Stimulated activated CD8-positive, alpha-beta memory T cell treated with anti-CD3 and anti-CD28 coated beads, Interleukin-4, amount 100 ng/mL, for 24 hours (primary cell): ENCODE measurements around the gene KDM4E.

ENCODE experiments used
- DNase-seq: peaks from one replicate; pipeline ENCODE4 v3.0.0-alpha.2; 2020; ENCODE audit warnings: low read depth

Gene KDM4E

DNA sequence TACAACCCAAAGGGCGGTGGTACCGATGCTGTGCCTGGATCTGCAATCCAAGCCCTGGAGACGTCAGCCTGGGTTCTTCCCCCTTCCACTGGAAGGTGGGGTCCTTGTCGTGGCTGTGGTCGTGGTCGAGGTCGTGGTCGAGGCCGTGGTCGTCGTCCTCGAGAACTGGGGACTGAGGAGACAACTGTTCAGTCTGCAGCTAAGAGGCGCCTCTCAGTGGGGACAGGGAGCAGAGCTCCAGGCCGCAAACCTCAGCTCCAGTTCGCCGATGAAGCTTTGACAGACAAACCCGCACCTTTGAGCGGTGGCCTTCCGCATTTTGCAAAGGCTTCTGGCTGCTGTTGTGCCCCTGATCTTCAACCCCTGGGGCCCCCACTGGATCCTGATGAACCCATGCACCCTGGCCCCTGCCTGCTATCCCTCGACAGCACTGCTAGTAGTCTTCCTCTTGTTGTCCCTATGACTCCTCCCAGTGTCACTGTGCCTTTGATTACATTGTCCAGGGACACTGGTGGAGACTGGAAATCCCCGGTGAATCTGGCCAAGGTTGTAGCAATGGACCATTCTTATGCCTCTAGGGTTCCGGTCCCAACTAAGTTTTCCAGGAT is 25.6 kb downstream of the KDM4E start:
- no peak for DNase-seq

DNA sequence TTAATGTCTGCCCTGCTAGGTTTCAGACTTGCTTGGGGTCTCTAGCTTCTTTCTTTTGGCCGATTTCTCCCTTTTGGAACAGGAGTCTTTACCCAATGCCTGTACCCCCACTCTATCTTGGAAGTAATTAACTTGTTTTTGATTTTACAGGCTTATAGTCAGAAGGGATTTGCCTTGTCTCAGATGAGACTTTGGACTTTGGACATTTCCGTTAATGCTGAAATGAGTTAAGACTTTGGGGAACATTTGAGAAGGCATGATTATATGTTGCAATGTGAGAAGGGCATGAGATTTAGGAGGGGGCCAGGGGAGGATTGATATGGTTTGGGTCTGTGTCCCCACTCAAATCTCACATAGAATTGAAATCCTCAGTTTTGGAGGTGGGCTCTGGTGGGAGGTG is 29.3 kb downstream of the KDM4E start:
- DNase-seq = no peak

DNA sequence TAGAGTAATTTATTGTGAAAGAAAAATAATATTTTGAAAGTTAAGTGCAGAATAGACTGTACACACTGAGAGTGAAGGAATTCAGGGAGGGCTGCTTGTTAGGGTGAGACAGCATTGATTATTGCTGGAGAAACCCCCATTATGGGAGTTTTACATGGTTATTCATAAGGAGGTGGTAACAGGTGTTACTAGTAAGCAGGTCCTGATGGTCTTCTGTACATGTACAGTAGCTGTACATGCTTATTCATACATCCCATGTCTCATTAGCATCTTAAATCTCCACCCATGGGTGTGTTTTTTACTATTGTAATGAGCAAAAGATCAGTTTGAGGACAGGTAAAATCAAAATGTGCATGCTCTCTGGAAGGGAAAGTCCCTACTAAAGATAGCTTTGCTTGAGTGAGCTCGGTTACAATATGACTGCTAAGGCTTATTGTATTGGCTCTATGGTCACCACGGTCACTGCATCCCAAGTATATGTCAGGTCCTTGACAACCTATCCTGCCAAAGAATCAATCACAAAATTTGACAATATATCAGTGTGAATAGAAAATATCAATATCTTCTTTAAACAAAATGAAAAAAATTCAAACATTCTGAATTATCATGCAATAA is 30.3 kb downstream of the KDM4E start:
- DNase-seq = no peak

DNA sequence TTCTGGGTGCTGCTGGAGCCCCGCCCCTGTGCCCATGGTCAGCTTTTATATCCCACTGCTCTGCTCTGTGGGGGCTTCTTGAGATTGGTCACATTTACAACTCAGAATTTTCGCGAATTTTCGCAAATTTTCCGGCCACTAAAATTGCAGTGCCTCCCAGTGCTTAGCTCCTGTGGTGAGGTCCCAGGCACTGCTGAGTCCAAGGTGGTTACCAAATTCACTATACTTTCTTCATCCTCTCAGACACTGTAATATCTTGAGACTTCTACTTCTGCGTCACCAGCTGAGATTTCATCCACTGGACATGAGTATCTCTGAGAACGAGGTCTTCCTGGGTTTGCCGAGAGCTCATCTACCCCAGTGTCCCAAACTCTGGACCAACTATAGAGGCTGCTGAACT is 32.9 kb downstream of the KDM4E start:
- no peak for DNase-seq

DNA sequence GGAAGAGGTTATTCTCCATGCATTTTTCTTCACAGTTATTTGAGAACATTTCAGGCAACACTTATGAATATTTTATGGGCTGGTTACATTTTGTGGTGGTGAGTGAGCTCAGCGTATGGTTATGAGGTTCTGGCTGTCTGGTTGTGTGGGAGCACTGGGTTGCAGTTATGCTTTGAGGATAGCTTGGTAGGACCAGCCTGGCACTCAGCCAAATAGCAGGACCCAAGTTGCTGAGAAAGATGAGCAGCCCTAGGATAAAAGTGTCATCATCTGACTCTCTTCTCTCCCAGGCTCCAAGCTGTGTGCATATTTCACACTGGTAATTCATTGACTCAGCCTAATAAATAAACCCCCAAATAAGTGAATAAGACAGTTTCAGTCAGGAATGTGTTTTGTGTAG is 33.6 kb downstream of the KDM4E start:
- no peak for DNase-seq

DNA sequence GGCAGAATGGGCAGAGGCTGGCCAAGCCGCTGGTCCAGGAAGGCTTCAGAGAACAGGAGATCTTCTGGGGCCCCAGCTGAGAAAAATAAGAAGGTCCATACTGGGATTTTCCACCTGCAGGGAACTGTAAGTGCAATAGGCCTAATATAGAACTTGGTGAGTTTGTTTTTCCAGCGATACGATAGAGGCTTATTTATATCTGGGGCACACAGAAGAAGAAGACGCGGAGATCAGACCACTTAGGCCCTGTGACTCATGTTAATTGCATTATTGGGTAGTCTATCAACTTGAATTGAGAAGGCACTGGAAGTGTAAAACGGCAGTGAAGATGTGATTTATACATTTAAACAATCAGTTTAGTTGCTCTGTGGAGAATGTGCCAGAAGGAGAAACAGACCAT is 34.0 kb downstream of the KDM4E start:
- DNase-seq = no peak

DNA sequence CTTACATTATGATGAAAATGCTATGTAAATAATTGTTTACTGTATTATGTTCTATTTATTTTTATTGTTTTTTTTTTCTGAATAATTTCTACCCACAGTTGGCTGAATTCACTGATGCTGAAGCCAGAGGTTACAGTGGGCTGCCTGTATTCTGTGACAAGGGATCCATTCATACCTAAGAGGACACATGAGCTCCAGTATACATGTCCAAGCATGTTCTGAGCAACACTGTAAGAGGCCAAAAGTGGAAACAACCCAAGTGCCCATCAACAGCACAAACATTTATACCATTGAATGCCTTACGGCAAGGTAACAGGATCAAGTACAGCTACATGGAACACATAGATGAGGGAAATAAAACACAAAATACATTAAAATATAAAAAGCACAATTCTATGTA is 40.3 kb downstream of the KDM4E start:
- no peak for DNase-seq

DNA sequence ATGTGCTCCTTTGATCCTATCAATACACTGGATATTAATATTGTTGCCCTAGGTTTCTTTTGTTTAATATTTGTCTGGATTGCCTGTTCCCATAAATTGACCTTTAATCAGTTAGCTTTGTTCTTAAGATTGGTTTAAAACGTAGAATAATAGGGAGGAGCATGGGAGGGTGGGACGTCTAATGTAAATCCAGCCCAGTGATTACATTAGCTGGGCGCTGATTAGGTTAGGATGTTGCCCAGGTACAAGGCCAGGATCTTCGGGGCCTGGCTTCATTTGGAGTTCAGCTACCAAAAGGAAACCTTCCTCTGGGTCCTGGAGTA is 41.6 kb downstream of the KDM4E start, which contains the start of gene SRSF8:
TSS of gene SRSF8 (plus strand) at position 204 of the 323 bp plus-strand sequence. CDS start 308 bp downstream, outside the sequence.
- DNase-seq = no peak

DNA sequence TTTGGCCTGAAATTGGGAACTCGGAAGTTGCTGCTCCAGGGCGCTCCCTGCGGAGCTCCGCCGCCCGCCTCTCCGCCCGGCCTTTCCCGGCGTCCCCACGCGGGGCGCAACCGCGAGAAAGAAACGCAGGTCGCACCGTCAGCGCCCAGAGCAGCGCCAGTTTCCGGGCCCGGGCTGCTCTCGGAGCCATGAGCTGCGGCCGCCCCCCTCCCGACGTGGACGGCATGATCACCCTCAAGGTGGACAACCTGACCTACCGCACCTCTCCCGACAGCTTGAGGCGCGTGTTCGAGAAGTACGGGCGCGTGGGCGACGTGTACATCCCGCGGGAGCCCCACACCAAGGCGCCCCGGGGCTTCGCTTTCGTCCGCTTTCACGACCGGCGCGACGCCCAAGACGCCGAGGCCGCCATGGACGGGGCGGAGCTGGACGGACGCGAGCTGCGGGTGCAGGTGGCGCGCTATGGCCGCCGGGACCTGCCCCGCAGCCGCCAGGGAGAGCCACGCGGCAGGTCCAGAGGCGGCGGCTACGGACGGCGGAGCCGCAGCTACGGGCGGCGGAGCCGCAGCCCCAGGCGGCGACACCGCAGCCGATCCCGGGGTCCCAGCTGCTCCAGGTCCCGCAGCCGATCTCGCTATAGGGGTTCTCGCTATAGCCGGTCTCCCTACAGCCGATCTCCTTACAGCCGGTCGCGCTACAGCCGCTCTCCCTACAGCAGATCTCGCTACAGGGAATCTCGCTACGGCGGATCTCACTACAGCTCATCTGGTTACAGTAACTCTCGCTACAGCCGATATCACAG is 42.2 kb downstream of the KDM4E start:
- peak; percentile 68 for DNase-seq

DNA sequence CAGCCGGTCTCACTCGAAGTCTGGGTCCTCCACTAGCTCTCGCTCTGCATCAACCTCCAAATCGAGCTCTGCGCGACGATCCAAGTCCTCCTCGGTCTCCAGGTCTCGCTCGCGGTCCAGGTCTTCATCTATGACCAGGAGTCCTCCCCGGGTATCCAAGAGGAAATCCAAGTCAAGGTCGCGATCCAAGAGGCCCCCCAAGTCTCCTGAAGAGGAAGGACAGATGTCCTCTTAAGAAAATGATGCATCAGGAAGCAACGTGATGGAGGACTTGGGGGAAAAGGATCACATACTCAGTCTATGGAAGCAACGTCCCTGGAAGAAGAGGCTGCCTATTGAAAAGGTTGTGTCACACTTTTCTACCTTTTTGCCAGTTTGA is 42.8 kb downstream of the KDM4E start:
- no peak for DNase-seq

DNA sequence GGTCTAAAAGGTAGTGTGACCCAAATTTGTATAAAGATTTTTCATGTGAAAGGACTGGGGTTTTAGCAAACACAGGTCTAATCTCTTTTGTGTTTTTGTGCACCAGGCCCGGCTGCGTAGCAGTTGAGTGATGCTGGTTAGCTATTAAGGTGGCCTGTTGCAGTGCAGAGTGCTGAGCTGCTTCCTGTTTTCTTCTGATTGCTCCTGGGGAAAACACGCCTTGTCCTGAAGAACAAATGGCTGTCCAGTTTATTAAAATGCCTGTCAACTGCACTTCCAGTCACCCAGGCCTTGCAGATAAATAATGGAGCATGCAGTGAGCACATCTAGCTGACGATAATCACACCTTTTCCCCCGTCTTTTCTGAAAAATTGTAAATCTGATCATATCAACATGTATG is 43.5 kb downstream of the KDM4E start:
- peak; percentile 24 for DNase-seq

DNA sequence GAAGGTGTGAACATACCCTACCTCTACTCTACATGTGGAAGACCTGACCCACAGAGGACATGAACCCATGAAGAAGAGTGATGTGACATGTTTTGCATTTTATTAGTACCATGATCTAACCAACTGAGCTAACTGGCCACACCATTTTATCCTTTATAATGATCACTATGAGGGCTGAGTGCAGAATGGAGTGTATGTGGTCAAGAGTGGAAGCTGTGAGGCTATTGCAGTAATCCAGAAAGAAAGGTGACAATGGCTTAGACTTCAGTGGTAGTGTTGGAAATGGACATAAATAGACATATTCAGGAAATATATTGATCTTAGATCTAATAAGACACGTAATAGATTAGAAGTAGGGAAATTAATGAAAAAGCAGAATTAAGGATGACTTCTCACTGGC is 45.4 kb downstream of the KDM4E start:
- DNase-seq = no peak

DNA sequence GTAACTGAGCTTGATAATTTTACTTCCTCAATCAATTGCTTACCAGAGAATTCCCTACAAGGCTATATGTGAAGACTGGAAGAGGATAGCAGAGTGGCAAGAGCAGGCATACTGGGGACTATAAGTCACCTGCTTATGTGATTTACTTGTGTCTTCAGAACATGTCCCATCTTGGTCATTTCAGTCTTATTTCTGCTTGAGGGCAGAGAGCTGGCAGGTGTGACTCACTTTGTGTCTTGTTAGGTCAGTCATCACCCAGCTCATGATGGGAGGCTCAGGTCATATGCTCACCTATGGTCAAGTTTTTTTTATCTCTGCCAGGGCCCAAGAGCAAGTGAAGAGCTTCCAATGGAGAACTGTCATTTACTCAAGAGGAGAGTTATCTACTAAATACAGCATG is 47.9 kb downstream of the KDM4E start:
- DNase-seq = no peak

DNA sequence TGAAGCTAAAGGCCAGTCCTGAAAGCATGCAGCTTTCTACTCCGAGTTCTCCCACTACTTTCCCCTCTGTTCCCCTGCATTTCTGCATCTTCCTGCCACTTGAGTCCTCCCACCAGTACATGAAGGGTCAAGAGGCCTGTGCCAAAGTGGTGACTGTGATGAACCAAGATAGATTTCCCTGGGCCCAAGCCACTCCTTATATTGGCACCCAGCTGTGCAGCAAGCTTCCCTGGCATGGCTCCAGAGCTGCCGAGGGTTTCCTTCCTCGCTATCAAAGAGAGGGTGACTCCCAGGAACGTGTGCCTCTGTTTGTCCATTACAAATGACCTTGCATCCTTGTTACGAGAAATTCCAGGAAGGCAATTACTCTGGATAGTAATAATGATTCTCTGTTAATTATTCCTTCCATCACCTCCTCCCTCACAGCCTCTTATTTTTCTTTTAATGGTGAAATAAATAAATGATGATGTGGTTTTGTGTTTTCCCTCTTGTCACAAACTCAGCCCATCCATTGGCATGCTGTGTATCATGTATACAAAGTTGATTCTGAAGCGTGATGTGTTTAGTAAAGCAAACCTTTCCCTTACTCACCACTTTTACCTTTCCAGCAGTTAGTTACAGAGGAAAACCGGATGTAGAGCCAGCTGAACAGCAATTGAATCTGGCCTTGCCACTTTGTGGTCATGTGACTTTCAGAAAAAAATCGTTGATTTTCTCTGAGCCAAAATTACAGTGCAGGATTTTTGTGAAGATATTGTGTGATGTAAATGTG is 49.9 kb downstream of the KDM4E start:
- DNase-seq = no peak

DNA sequence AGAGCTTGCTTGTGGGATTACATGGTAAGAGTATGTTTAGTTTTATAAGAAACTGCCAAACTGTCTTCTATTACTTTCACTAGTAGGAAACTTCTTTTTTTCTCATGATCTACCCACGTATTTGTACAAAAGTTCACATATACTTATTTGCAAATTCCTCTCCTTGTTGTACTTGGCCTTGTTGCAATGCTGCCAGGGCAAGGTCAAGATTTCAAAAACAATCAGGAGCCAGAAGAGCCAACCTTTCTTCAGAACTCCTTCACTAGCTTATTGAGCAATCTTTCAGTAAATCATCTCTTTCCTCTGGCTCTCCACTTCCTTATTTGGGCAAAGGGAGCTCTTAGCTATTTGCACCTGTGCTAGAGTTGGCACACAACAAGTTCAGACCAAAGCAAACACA is 51.4 kb downstream of the KDM4E start:
- no peak for DNase-seq

DNA sequence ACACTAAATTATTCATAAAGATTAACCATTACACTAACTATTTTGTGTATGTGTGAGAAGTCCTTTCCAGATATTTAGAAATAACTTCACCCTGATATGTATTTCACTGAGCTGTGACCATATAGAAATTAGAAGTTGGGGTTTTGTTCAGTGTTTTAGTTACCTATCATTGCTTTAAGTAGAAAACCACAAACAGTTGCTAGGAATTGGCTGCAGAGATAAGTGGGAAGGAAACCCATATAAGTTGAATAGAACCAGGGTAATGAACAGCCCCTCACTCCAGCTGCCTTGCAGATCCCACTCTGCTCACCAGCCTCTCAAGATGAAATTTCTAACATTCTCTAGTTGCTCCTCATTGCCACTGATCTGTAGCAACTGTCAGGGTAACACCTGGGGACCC is 51.9 kb downstream of the KDM4E start:
- DNase-seq = no peak
